HEK293 (cell line): ENCODE results near the gene GBF1.

ENCODE experiments used
- CTCF ChIA-PET: fragments of 350-600 bp; formaldehyde crosslinking; extraction: SDS; loops from one replicate; lab custom pipeline; 2021; ENCODE audit warnings: antibody characterized with exemption; lab: Yijun Ruan, JAX
- POLR2A ChIA-PET: fragments of 300-600 bp; formaldehyde crosslinking; extraction: SDS; loops from one replicate; lab custom pipeline; 2020; ENCODE audit warnings: antibody characterized with exemption, inconsistent platforms; lab: Yijun Ruan, JAX
- H3K27ac ChIP-seq: fragments of 200-500 bp; sonication (Bioruptor generic); 2 replicates; pipeline ENCODE4 v1.5.1; 2014; ENCODE audit warnings: low read depth, low read length, control low read depth, inconsistent platforms; ENCODE audit errors: extremely low read depth
- H3K36me3 ChIP-seq, 2 experiments: fragments of 200-500 bp in 1 of 2; sonication (Bioruptor generic) in 1 of 2; 1 replicate in 1 of 2; 2 replicates in 1 of 2; pipeline ENCODE4 v1.5.1; 2014 to 2017; ENCODE audit warnings: inconsistent platforms in 2 of 2, low read length in 2 of 2; ENCODE audit not compliant: control insufficient read depth in 2 of 2, insufficient read depth in 1 of 2
- H3K4me1 ChIP-seq: fragments of 200-500 bp; sonication (Bioruptor generic); 2 replicates; pipeline ENCODE4 v1.5.1; 2014; ENCODE audit warnings: mild to moderate bottlenecking, low read length, inconsistent platforms; ENCODE audit not compliant: control insufficient read depth, insufficient read depth
- H3K4me3 ChIP-seq: 2 replicates; pipeline ENCODE4 v1.5.1; 2011; ENCODE audit warnings: low read depth, mild to moderate bottlenecking, control low read depth, low read length, moderate library complexity
- H3K9me3 ChIP-seq: fragments of 200-500 bp; sonication (Bioruptor generic); 2 replicates; pipeline ENCODE4 v1.5.1; 2014; ENCODE audit warnings: low read depth, low read length, inconsistent platforms; ENCODE audit not compliant: control insufficient read depth, insufficient read depth
- GLIS1 ChIP-seq: fragments of 450-650 bp; formaldehyde crosslinking; IDR thresholded peaks from 2 replicates; pipeline ENCODE4 v1.5.1; 2016; ENCODE audit warnings: missing biosample characterization, missing genetic modification characterization
- GLIS2 ChIP-seq: fragments of 450-650 bp; formaldehyde crosslinking; IDR thresholded peaks from 2 replicates; pipeline ENCODE4 v1.5.1; 2016; ENCODE audit warnings: missing biosample characterization, missing genetic modification characterization
- IKZF3 ChIP-seq: fragments of 450-650 bp; IDR thresholded peaks from 2 replicates; pipeline ENCODE4 v1.5.0; 2018; ENCODE audit warnings: missing biosample characterization, mild to moderate bottlenecking, missing genetic modification characterization, moderate library complexity
- KLF8 ChIP-seq: fragments of 450-650 bp; formaldehyde crosslinking; IDR thresholded peaks from 2 replicates; pipeline ENCODE4 v1.5.1; 2016; ENCODE audit warnings: missing biosample characterization, missing genetic modification characterization
- PATZ1 ChIP-seq: fragments of 450-650 bp; formaldehyde crosslinking; IDR thresholded peaks from 2 replicates; pipeline ENCODE4 v1.5.1; 2016; ENCODE audit warnings: missing biosample characterization, missing genetic modification characterization
- PBX3 ChIP-seq: sonication (generic); formaldehyde crosslinking; IDR thresholded peaks from 2 replicates; pipeline ENCODE4 v1.8.1; 2022; ENCODE audit warnings: mild to moderate bottlenecking, moderate library complexity, missing genetic modification reagents
- SCRT2 ChIP-seq: fragments of 450-650 bp; formaldehyde crosslinking; IDR thresholded peaks from 2 replicates; pipeline ENCODE4 v1.5.1; 2016; ENCODE audit warnings: missing biosample characterization, missing genetic modification characterization
- SP3 ChIP-seq: fragments of 450-650 bp; formaldehyde crosslinking; IDR thresholded peaks from 2 replicates; pipeline ENCODE4 v1.5.1; 2016; ENCODE audit warnings: missing biosample characterization, missing genetic modification characterization
- SP7 ChIP-seq: fragments of 450-650 bp; formaldehyde crosslinking; IDR thresholded peaks from 2 replicates; pipeline ENCODE4 v1.5.1; 2016; ENCODE audit warnings: missing biosample characterization, missing genetic modification characterization
- ZBTB10 ChIP-seq: fragments of 450-650 bp; formaldehyde crosslinking; IDR thresholded peaks from 2 replicates; pipeline ENCODE4 v1.5.1; 2016; ENCODE audit warnings: missing biosample characterization, missing genetic modification characterization
- ZBTB7A ChIP-seq: fragments of 450-650 bp; formaldehyde crosslinking; IDR thresholded peaks from 2 replicates; pipeline ENCODE4 v1.5.1; 2016; ENCODE audit warnings: low read depth, missing biosample characterization, missing genetic modification characterization
- ZNF148 ChIP-seq: fragments of 450-650 bp; formaldehyde crosslinking; IDR thresholded peaks from 2 replicates; pipeline ENCODE4 v1.5.0; 2017; ENCODE audit warnings: missing biosample characterization, missing genetic modification characterization, borderline replicate concordance
- ZNF335 ChIP-seq: fragments of 450-650 bp; formaldehyde crosslinking; conservative IDR thresholded peaks from 2 replicates; pipeline ENCODE4 v1.5.1; 2016; ENCODE audit warnings: missing biosample characterization, missing genetic modification characterization
- ZNF341 ChIP-seq: fragments of 450-650 bp; formaldehyde crosslinking; IDR thresholded peaks from 2 replicates; pipeline ENCODE4; 2016; ENCODE audit warnings: low read depth, missing biosample characterization, missing genetic modification characterization
- ZNF501 ChIP-seq: fragments of 450-650 bp; formaldehyde crosslinking; IDR thresholded peaks from 2 replicates; pipeline ENCODE4 v1.5.1; 2016; ENCODE audit warnings: missing biosample characterization, missing genetic modification characterization
- ZNF585B ChIP-seq: fragments of 450-650 bp; formaldehyde crosslinking; IDR thresholded peaks from 2 replicates; pipeline ENCODE4 v1.5.1; 2016; ENCODE audit warnings: missing biosample characterization, missing genetic modification characterization
- ZNF692 ChIP-seq: fragments of 450-650 bp; formaldehyde crosslinking; IDR thresholded peaks from 2 replicates; pipeline ENCODE4 v1.5.1; 2016; ENCODE audit warnings: missing biosample characterization, missing genetic modification characterization
- ZNF76 ChIP-seq: fragments of 450-650 bp; formaldehyde crosslinking; IDR thresholded peaks from 2 replicates; pipeline ENCODE4; 2016; ENCODE audit warnings: low read depth, missing biosample characterization, missing genetic modification characterization, borderline replicate concordance
- ZNF830 ChIP-seq: fragments of 450-650 bp; IDR thresholded peaks from 2 replicates; pipeline ENCODE4 v1.5.0; 2018; ENCODE audit warnings: missing biosample characterization, missing genetic modification characterization, low read depth, mild to moderate bottlenecking, moderate library complexity
- ZSCAN30 ChIP-seq: fragments of 450-650 bp; IDR thresholded peaks from 2 replicates; pipeline ENCODE4 v1.5.1; 2018; ENCODE audit warnings: missing biosample characterization, mild to moderate bottlenecking, missing genetic modification characterization, moderate library complexity

The GBF1 gene

DNA sequence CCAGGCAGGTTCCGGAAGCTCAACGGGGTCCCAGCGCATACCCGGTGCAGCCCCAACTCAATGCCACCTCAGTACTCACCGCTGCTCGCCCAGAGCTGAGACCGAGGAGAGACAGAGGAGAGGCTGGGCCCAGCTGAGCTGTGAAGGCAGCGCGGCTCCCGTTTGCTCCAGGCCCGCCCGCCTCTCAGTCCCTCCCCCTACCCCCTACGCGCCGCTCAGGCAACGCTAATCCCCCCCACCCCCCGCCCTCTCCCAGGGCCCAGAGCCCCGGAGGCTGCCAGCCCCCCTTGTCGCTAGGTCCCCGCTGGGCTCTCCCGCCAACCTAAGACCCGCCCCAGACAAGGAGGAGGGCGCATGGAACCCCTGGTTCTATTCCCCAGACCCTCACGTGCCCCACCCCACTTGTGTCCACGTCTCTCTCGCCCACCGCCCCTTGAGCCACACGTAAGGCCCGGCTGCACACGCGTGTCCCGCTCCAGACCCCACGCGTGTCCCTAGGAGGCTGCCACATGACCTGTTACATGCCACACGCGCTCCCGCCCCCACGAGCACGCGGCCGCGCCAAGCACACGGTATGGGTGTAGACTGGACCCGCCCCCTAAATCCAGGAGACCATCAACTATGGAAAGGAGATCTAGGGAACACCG, 173.4 kb downstream of the GBF1 start, which contains the start of gene PSD:
Gene PSD (minus strand): TSS at position 164 of the 647 bp plus-strand sequence. CDS start 1,747 bp downstream, outside the sequence.
- H3K9me3 ChIP-seq, result no peaks in the 10 kb centered on the region
- peaks cover 9% of the 10 kb centered on the region for H3K4me1 ChIP-seq
- peak within 1 kb of the TSS; percentile 80 for H3K4me3 ChIP-seq
- POLR2A ChIA-PET, result interaction anchor here (0.6 kb wide), 1 partner anchor 325 kb away, joined by 3 read pairs; the partner anchor contains the start of gene WBP1L
- no peak for TF ChIP-seq ZNF335 (tag by site-specific recombination)
- TF ChIP-seq SCRT2 (tag by site-specific recombination), result peak; percentile 41; the same call in 1 of the 2 replicates
- no peak within 1 kb of the TSS for H3K27ac ChIP-seq
- CTCF ChIA-PET, result interaction anchor here (0.6 kb wide), 1 partner anchor 167 kb away, joined by 4 read pairs; no protein-coding TSS in a partner anchor
- H3K36me3 ChIP-seq, result peaks cover 0 to 15% of the 10 kb centered on the region in 2 experiments; a peak in 1 of 3 replicates

GRCh38 chr10:102419269-102420180, 174.2 kb downstream of the GBF1 start:
- H3K4me1 ChIP-seq, result peaks cover 9% of the 10 kb centered on the region
- no peak overlapping the region for H3K27ac ChIP-seq
- H3K36me3 ChIP-seq, result peaks cover 0 to 22% of the 10 kb centered on the region in 2 experiments; a peak in 1 of 3 replicates
- ChIA-PET CTCF (interaction anchor here (0.6 to 5.6 kb wide), 10 partner anchors 11 to 189 kb away, joined by 3 to 57 read pairs (median 6); partner anchors contain the start of genes CUEDC2 and NFKB2), POLR2A (interaction anchor here (0.6 to 5.2 kb wide), 7 partner anchors 12 to 295 kb away, joined by 3 to 42 read pairs (median 8); partner anchors contain the start of genes C10orf95 and CUEDC2)
- peak overlapping the region; percentile 80 for H3K4me3 ChIP-seq
- no peaks in the 10 kb centered on the region for H3K9me3 ChIP-seq
- TF ChIP-seq ZBTB7A (tag by site-specific recombination), result peak; percentile 93
- TF ChIP-seq ZNF341 (tag by site-specific recombination), result peak; percentile 32
- TF ChIP-seq ZNF692 (tag by site-specific recombination), result 0 out of 2 replicates have a peak, but pooled peaks have one; percentile 14
- TF ChIP-seq GLIS2, result 0 out of 2 replicates have a peak, but pooled peaks have one; percentile 77
- TF ChIP-seq PATZ1 (tag by site-specific recombination), result peak; percentile 88
- peak; percentile 48 for TF ChIP-seq ZBTB10
- peak; percentile 62; the same call in 1 of the 2 replicates for TF ChIP-seq ZSCAN30 (tag by site-specific recombination)
- peak; percentile 58 for TF ChIP-seq KLF8 (tag by site-specific recombination)
- peak; percentile 47; the same call in 1 of the 2 replicates for TF ChIP-seq SP7 (tag by site-specific recombination)
- TF ChIP-seq ZNF148, result no peak
- peak; percentile 44; the same call in 1 of the 2 replicates for TF ChIP-seq PBX3 (CRISPR knock-in tag)
- peak; percentile 92 for TF ChIP-seq ZNF76 (tag by site-specific recombination)
- no peak for TF ChIP-seq ZNF585B (tag by site-specific recombination)
- TF ChIP-seq SP3, result 0 out of 2 replicates have a peak, but pooled peaks have one; percentile 29
- peak; percentile 88 for TF ChIP-seq IKZF3 (tag by site-specific recombination)
- TF ChIP-seq GLIS1 (tag by site-specific recombination), result peak; percentile 87
- no peak for TF ChIP-seq ZNF830 (tag by site-specific recombination)
- TF ChIP-seq ZNF501 (tag by site-specific recombination), result 0 out of 2 replicates have a peak, but pooled peaks have one; percentile 42
